HFFc6 (cell line): ENCODE data around the gene PAMR1. TPM values are rescaled to one million over a fixed set of nuclear protein-coding genes. Genes with fewer than 3 reads are reported as not detected.

Experiments used
- DNase-seq: peaks from one replicate; pipeline ENCODE4 v3.0.0-alpha.2; 2018
- H3K27ac Mint-ChIP-seq: 2 replicates; pipeline ENCODE4 v1.8.0; 2020; ENCODE audit warnings: mild to moderate bottlenecking, mixed read lengths
- H3K27me3 Mint-ChIP-seq: 2 replicates; pipeline ENCODE4 v1.8.0; 2021; ENCODE audit warnings: mild to moderate bottlenecking, moderate library complexity, mixed read lengths; ENCODE audit not compliant: insufficient read depth
- H3K36me3 Mint-ChIP-seq: 2 replicates; pipeline ENCODE4 v1.8.0; 2021; ENCODE audit warnings: low read depth, mixed read lengths
- H3K4me1 Mint-ChIP-seq: 2 replicates; pipeline ENCODE4 v1.8.0; 2020; ENCODE audit warnings: low read depth, mixed read lengths
- H3K4me3 Mint-ChIP-seq: 2 replicates; pipeline ENCODE4 v1.8.0; 2020; ENCODE audit warnings: mild to moderate bottlenecking, moderate library complexity, mixed read lengths
- H3K9me3 Mint-ChIP-seq: 2 replicates; pipeline ENCODE4 v1.8.0; 2020; ENCODE audit warnings: mild to moderate bottlenecking, mixed read lengths
- CTCF ChIP-seq: fragments of 200-600 bp; sonication (generic); IDR thresholded peaks from 2 replicates; pipeline ENCODE4 v1.5.0; 2021; ENCODE audit warnings: antibody characterized with exemption, mild to moderate bottlenecking
- total RNA-seq, 6 experiments: library from RNA; stranded (reverse); fragmentation: NEBNext Ultra II Directional; extraction: Animal tissue kit (Norgen Biotek cat#: 25700); gene quantifications; 2 replicates in 1 of 6; 3 replicates in 5 of 6; pipeline ENCODE4 v1.2.3, GENCODE V29; 2021

Gene PAMR1
- total RNA-seq, 6 experiments from 2014 or later: 151 to 209 (median 191) TPM

GRCh38 chr11:35564245-35564595, 38.8 kb upstream of the PAMR1 start:
- no peak for DNase-seq
- Mint-ChIP-seq H3K27ac (no peak overlapping the region), H3K27me3 (0 out of 2 replicates have a peak, but pooled peaks cover 2% of the 10 kb centered on the region), H3K36me3 (peaks cover 8% of the 10 kb centered on the region), H3K4me3 (no peak overlapping the region), H3K9me3 (no peaks in the 10 kb centered on the region), H3K4me1 (peaks cover 51% of the 10 kb centered on the region)
- TF ChIP-seq CTCF: no peak

- no peak for TF ChIP-seq CTCF
- H3K4me3 Mint-ChIP-seq: peak overlapping the region; percentile 71; the same call in 1 of the 2 replicates
- peaks cover 4% of the 10 kb centered on the region; the same call in 1 of the 2 replicates for H3K36me3 Mint-ChIP-seq
- 0 out of 2 replicates have a peak, but pooled peaks cover 2% of the 10 kb centered on the region for H3K27me3 Mint-ChIP-seq
- DNase-seq: no peak
- H3K9me3 Mint-ChIP-seq: no peaks in the 10 kb centered on the region
- peaks cover 51% of the 10 kb centered on the region for H3K4me1 Mint-ChIP-seq
- peak overlapping the region; percentile 51; the same call in 1 of the 2 replicates for H3K27ac Mint-ChIP-seq
Measured at GRCh38 chr11:35563484-35564244, 38.2 kb upstream of the PAMR1 start.

GRCh38 chr11:35559949-35560348, 34.5 kb upstream of the PAMR1 start:
- TF ChIP-seq CTCF: no peak

GRCh38 chr11:35558513-35558912, 33.1 kb upstream of the PAMR1 start:
- Mint-ChIP-seq H3K27ac (no peak overlapping the region), H3K9me3 (no peaks in the 10 kb centered on the region), H3K27me3 (peaks cover 4% of the 10 kb centered on the region; the same call in 1 of the 2 replicates), H3K4me1 (peaks cover 44% of the 10 kb centered on the region), H3K4me3 (no peak overlapping the region), H3K36me3 (no peaks in the 10 kb centered on the region)
- no peak for TF ChIP-seq CTCF
- no peak for DNase-seq

More at GRCh38 chr11:35559949-35560348, 34.5 kb upstream of the PAMR1 start:
- H3K9me3 Mint-ChIP-seq: no peaks in the 10 kb centered on the region
- H3K27me3 Mint-ChIP-seq: 0 out of 2 replicates have a peak, but pooled peaks cover 2% of the 10 kb centered on the region
- H3K4me3 Mint-ChIP-seq: no peak overlapping the region
- DNase-seq: no peak
- H3K4me1 Mint-ChIP-seq: peaks cover 40% of the 10 kb centered on the region
- no peaks in the 10 kb centered on the region for H3K36me3 Mint-ChIP-seq
- no peak overlapping the region for H3K27ac Mint-ChIP-seq

GRCh38 chr11:35555488-35555887, 30.1 kb upstream of the PAMR1 start:
- H3K36me3 Mint-ChIP-seq: no peaks in the 10 kb centered on the region
- H3K4me1 Mint-ChIP-seq: peaks cover 58% of the 10 kb centered on the region
- no peaks in the 10 kb centered on the region for H3K9me3 Mint-ChIP-seq
- H3K4me3 Mint-ChIP-seq: no peak overlapping the region
- TF ChIP-seq CTCF: no peak
- DNase-seq: no peak
- peak overlapping the region; percentile 90; the same call in 1 of the 2 replicates for H3K27ac Mint-ChIP-seq
- peaks cover 4% of the 10 kb centered on the region; the same call in 1 of the 2 replicates for H3K27me3 Mint-ChIP-seq
